ENCODE results near the gene RNF166.

DNA sequence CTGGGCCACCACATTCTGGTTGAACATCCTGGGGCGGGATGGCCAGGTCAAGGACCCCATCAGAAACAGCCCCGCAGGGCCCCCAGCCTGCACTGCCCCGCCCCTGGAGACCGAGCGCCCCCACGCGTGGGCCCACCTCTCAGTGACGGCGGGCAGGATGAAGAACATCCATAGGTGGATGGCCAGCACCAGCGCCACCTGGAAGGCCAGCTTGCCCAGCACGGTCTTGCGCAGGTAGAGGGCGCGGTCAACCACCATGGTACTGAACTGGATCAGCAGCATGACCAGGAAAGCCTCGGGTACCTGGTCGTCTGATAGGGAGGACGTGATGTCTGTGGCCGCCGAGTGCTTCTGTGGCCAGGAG is 13.7 kb upstream of the RNF166 start:
- TF ChIP-seq CTCF (IDR thresholded peaks at IDR 0.05) (no peak), CREB1 (CRISPR knock-in tag; IDR thresholded peaks at IDR 0.05) (no peak), ELF4 (CRISPR knock-in tag; IDR thresholded peaks at IDR 0.05; ENCODE audit: low read depth) (no peak), FOXP4 (CRISPR knock-in tag; IDR thresholded peaks at IDR 0.05) (no peak), IRF2 (CRISPR knock-in tag; IDR thresholded peaks at IDR 0.05; ENCODE audit: borderline replicate concordance, low read depth) (no peak), NR3C1 (CRISPR knock-in tag; conservative IDR thresholded peaks at IDR 0.05; ENCODE audit: low read depth) (no peak)
- TF ChIP-seq, protein P1, sequence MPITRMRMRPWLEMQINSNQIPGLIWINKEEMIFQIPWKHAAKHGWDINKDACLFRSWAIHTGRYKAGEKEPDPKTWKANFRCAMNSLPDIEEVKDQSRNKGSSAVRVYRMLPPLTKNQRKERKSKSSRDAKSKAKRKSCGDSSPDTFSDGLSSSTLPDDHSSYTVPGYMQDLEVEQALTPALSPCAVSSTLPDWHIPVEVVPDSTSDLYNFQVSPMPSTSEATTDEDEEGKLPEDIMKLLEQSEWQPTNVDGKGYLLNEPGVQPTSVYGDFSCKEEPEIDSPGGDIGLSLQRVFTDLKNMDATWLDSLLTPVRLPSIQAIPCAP (CRISPR knock-in tag; IDR thresholded peaks at IDR 0.05) = no peak

All from WTC11 (cell line).